CD8-positive, alpha-beta memory T cell (primary cell): Measurements from ENCODE around the gene ANKRD30A. TPM values are rescaled to one million over a fixed set of nuclear protein-coding genes. Genes with fewer than 3 reads are reported as not detected.
"Not testable (repeated sequence)": the region's sequence is repeated elsewhere in the genome, so short reads cannot be mapped to it uniquely, and the experiment has no call there.

Source experiments
- CTCF ChIA-PET: fragments of 350-600 bp; sonication (Branson Sonifier 250); formaldehyde crosslinking; loops from one replicate; lab custom pipeline; 2021; ENCODE audit warnings: antibody characterized with exemption; lab: Charles Lee
- POLR2A ChIA-PET: fragments of 350-600 bp; sonication (Branson Sonifier 250); formaldehyde crosslinking; loops from one replicate; lab custom pipeline; 2021; ENCODE audit warnings: antibody characterized with exemption; lab: Charles Lee
- DNase-seq, 5 donors: peaks; one replicate each; pipeline versions ENCODE4 v3.0.0 to v3.0.0-alpha.2; 2020 to 2022; ENCODE audit warnings: mixed read lengths in 1 of 5
- H3K27ac ChIP-seq: one replicate; pipeline ENCODE4 v1.7.0; 2013; ENCODE audit warnings: low read depth, mild to moderate bottlenecking, low read length, moderate library complexity
- H3K27me3 ChIP-seq: 2 replicates; pipeline ENCODE4 v1.7.0; 2013; ENCODE audit warnings: low read length, mild to moderate bottlenecking; ENCODE audit not compliant: insufficient read depth, poor library complexity, severe bottlenecking
- H3K36me3 ChIP-seq: 2 replicates; pipeline ENCODE4 v1.7.0; 2013; ENCODE audit warnings: mild to moderate bottlenecking, low read length, moderate library complexity; ENCODE audit not compliant: insufficient read depth
- H3K4me1 ChIP-seq: 2 replicates; pipeline ENCODE4 v1.7.0; 2013; ENCODE audit warnings: mild to moderate bottlenecking, low read length, moderate library complexity; ENCODE audit not compliant: insufficient read depth
- H3K4me3 ChIP-seq: 2 replicates; pipeline ENCODE4 v1.7.0; 2013; ENCODE audit warnings: mild to moderate bottlenecking, low read length
- H3K9me3 ChIP-seq: 2 replicates; pipeline ENCODE4 v1.7.0; 2013; ENCODE audit warnings: mild to moderate bottlenecking, low read length
- H3K27ac Mint-ChIP-seq, 8 donors: one replicate each; pipeline ENCODE4 v1.8.0; 2020 to 2021; ENCODE audit warnings: mixed read lengths in 8 of 8, mild to moderate bottlenecking in 6 of 8, inconsistent platforms in 3 of 8, moderate library complexity in 3 of 8
- H3K27me3 Mint-ChIP-seq, 2 donors: one replicate each; pipeline ENCODE4 v1.8.0; 2020 to 2021; ENCODE audit warnings: mixed read lengths in 2 of 2, mild to moderate bottlenecking in 1 of 2, moderate library complexity in 1 of 2
- H3K36me3 Mint-ChIP-seq, 3 donors: one replicate each; pipeline ENCODE4 v1.8.0; 2020 to 2021; ENCODE audit warnings: mixed read lengths in 3 of 3, inconsistent platforms in 1 of 3, mild to moderate bottlenecking in 1 of 3
- H3K4me1 Mint-ChIP-seq, 3 donors: one replicate each; pipeline ENCODE4 v1.8.0; 2020 to 2021; ENCODE audit warnings: mixed read lengths in 3 of 3, inconsistent platforms in 1 of 3, mild to moderate bottlenecking in 1 of 3
- H3K4me3 Mint-ChIP-seq, 7 donors: one replicate each; pipeline ENCODE4 v1.8.0; 2020 to 2021; ENCODE audit warnings: mixed read lengths in 7 of 7, mild to moderate bottlenecking in 6 of 7, moderate library complexity in 4 of 7, inconsistent platforms in 2 of 7
- H3K9me3 Mint-ChIP-seq, 5 donors: one replicate each; pipeline ENCODE4 v1.8.0; 2020 to 2022; ENCODE audit warnings: mixed read lengths in 5 of 5, mild to moderate bottlenecking in 3 of 5, moderate library complexity in 2 of 5, inconsistent platforms in 1 of 5
- polyA plus RNA-seq: library from polyadenylated mRNA; unstranded; fragments of 300-500 nt; fragmentation: Illumina TruSeq; gene quantifications from one replicate; pipeline ENCODE4 v1.2.3, GENCODE V29; 2021
- total RNA-seq, 2 experiments: library from RNA; stranded (reverse); gene quantifications; one replicate each; pipeline ENCODE4 v1.2.3, GENCODE V29; 2021

Gene ANKRD30A
- total and polyA plus RNA-seq, 3 experiments from 2014 or later, result not detected

GRCh38 chr10:37226524-37226923 is 101.1 kb downstream of the ANKRD30A start:
- H3K36me3 ChIP-seq, result no peaks in the 10 kb centered on the region
- H3K4me3 ChIP-seq, result no peak overlapping the region
- Mint-ChIP-seq H3K4me1 (no peaks in the 10 kb centered on the region), H3K27ac (no peak overlapping the region), H3K36me3 (no peaks in the 10 kb centered on the region), H3K9me3 (peaks cover 2 to 28% (median 3%) of the 10 kb centered on the region in 5 donors), H3K4me3 (no peak overlapping the region), H3K27me3 (no peaks in the 10 kb centered on the region)
- H3K4me1 ChIP-seq, result no peaks in the 10 kb centered on the region
- POLR2A ChIA-PET, result no interaction called here
- H3K27me3 ChIP-seq, result no peaks in the 10 kb centered on the region
- no peaks in the 10 kb centered on the region for H3K9me3 ChIP-seq
- CTCF ChIA-PET, result no interaction called here
- H3K27ac ChIP-seq, result no peak overlapping the region
- DNase-seq, result no peak

GRCh38 chr10:37234692-37235091 is 109.3 kb downstream of the ANKRD30A start:
- POLR2A ChIA-PET, result no interaction called here
- no peaks in the 10 kb centered on the region for H3K9me3 ChIP-seq
- no peaks in the 10 kb centered on the region for H3K27me3 ChIP-seq
- Mint-ChIP-seq H3K36me3 (no peaks in the 10 kb centered on the region), H3K4me1 (no peaks in the 10 kb centered on the region), H3K4me3 (no peak overlapping the region), H3K27me3 (no peaks in the 10 kb centered on the region), H3K27ac (no peak overlapping the region), H3K9me3 (peaks cover 0 to 42% (median 4%) of the 10 kb centered on the region in 5 donors)
- H3K4me1 ChIP-seq, result no peaks in the 10 kb centered on the region
- H3K27ac ChIP-seq, result no peak overlapping the region
- no peak overlapping the region for H3K4me3 ChIP-seq
- DNase-seq, result no peak
- CTCF ChIA-PET, result no interaction called here
- no peaks in the 10 kb centered on the region for H3K36me3 ChIP-seq

- Mint-ChIP-seq H3K36me3 (no peaks in the 10 kb centered on the region), H3K27ac (no peak overlapping the region), H3K4me3 (no peak overlapping the region), H3K9me3 (peaks cover 2 to 44% (median 7%) of the 10 kb centered on the region in 5 donors), H3K27me3 (no peaks in the 10 kb centered on the region), H3K4me1 (no peaks in the 10 kb centered on the region)
- ChIA-PET POLR2A (no interaction called here), CTCF (no interaction called here)
- Histone ChIP-seq H3K27me3 (no peaks in the 10 kb centered on the region), H3K9me3 (peaks cover 4% of the 10 kb centered on the region), H3K27ac (no peak overlapping the region), H3K36me3 (no peaks in the 10 kb centered on the region), H3K4me1 (no peaks in the 10 kb centered on the region), H3K4me3 (no peak overlapping the region)
- DNase-seq, result no peak
Observed at GRCh38 chr10:37236093-37236492, 110.7 kb downstream of the ANKRD30A start.

GRCh38 chr10:37240223-37240622 is 114.8 kb downstream of the ANKRD30A start:
- H3K27ac ChIP-seq, result no peak overlapping the region

GRCh38 chr10:37246637-37247036 is 121.2 kb downstream of the ANKRD30A start:
- POLR2A ChIA-PET, result no interaction called here
- Histone ChIP-seq H3K27me3 (no peaks in the 10 kb centered on the region), H3K4me1 (no peaks in the 10 kb centered on the region), H3K4me3 (no peak overlapping the region), H3K9me3 (peaks cover 5% of the 10 kb centered on the region), H3K27ac (no peak overlapping the region), H3K36me3 (no peaks in the 10 kb centered on the region)
- peaks cover 11 to 34% (median 16%) of the 10 kb centered on the region in 5 donors for H3K9me3 Mint-ChIP-seq
- no peaks in the 10 kb centered on the region for H3K36me3 Mint-ChIP-seq
- H3K4me3 Mint-ChIP-seq, result no peak overlapping the region
- DNase-seq, result no peak
- no peaks in the 10 kb centered on the region for H3K4me1 Mint-ChIP-seq
- H3K27ac Mint-ChIP-seq, result no peak overlapping the region
- CTCF ChIA-PET, result no interaction called here
- no peaks in the 10 kb centered on the region for H3K27me3 Mint-ChIP-seq

More at GRCh38 chr10:37240223-37240622, 114.8 kb downstream of the ANKRD30A start:
- ChIA-PET POLR2A (no interaction called here), CTCF (no interaction called here)
- Histone ChIP-seq H3K4me3 (no peak overlapping the region), H3K36me3 (no peaks in the 10 kb centered on the region), H3K9me3 (peaks cover 9% of the 10 kb centered on the region), H3K27me3 (no peaks in the 10 kb centered on the region), H3K4me1 (no peaks in the 10 kb centered on the region)
- no peaks in the 10 kb centered on the region for H3K27me3 Mint-ChIP-seq
- peaks cover 4 to 39% (median 12%) of the 10 kb centered on the region in 5 donors for H3K9me3 Mint-ChIP-seq
- no peak overlapping the region for H3K4me3 Mint-ChIP-seq
- no peak overlapping the region for H3K27ac Mint-ChIP-seq
- H3K4me1 Mint-ChIP-seq, result no peaks in the 10 kb centered on the region
- DNase-seq, result no peak
- H3K36me3 Mint-ChIP-seq, result no peaks in the 10 kb centered on the region

- H3K36me3 ChIP-seq, H3K4me1 Mint-ChIP-seq, H3K4me1 ChIP-seq, H3K4me3 ChIP-seq, POLR2A ChIA-PET, H3K27ac ChIP-seq, H3K27me3 ChIP-seq, H3K4me3 Mint-ChIP-seq, CTCF ChIA-PET, H3K36me3 Mint-ChIP-seq, H3K27me3 Mint-ChIP-seq, DNase-seq, H3K9me3 ChIP-seq, H3K27ac Mint-ChIP-seq: not testable (repeated sequence)
- H3K9me3 Mint-ChIP-seq, result peaks cover 4 to 28% (median 17%) of the 10 kb centered on the region in 5 donors
Observed at GRCh38 chr10:37255837-37256236, 130.4 kb downstream of the ANKRD30A start.

GRCh38 chr10:37263304-37263703 is 137.9 kb downstream of the ANKRD30A start:
- no peaks in the 10 kb centered on the region for H3K36me3 ChIP-seq
- ChIA-PET POLR2A (no interaction called here), CTCF (no interaction called here)
- no peaks in the 10 kb centered on the region for H3K27me3 Mint-ChIP-seq
- no peaks in the 10 kb centered on the region for H3K4me1 ChIP-seq
- no peak overlapping the region for H3K27ac Mint-ChIP-seq
- H3K4me1 Mint-ChIP-seq, result no peaks in the 10 kb centered on the region
- no peaks in the 10 kb centered on the region for H3K27me3 ChIP-seq
- no peak for DNase-seq
- no peaks in the 10 kb centered on the region for H3K36me3 Mint-ChIP-seq
- H3K4me3 ChIP-seq, result no peak overlapping the region
- peaks cover 4 to 30% (median 9%) of the 10 kb centered on the region in 5 donors for H3K9me3 Mint-ChIP-seq
- no peak overlapping the region for H3K27ac ChIP-seq
- H3K4me3 Mint-ChIP-seq, result no peak overlapping the region
- no peaks in the 10 kb centered on the region for H3K9me3 ChIP-seq

GRCh38 chr10:37268266-37268665 is 142.9 kb downstream of the ANKRD30A start:
- CTCF ChIA-PET, result no interaction called here

More at GRCh38 chr10:37268266-37268665, 142.9 kb downstream of the ANKRD30A start:
- H3K4me1 Mint-ChIP-seq, result no peaks in the 10 kb centered on the region
- H3K9me3 ChIP-seq, result no peaks in the 10 kb centered on the region
- no peaks in the 10 kb centered on the region for H3K27me3 ChIP-seq
- H3K4me3 Mint-ChIP-seq, result no peak overlapping the region
- no peaks in the 10 kb centered on the region for H3K4me1 ChIP-seq
- H3K27me3 Mint-ChIP-seq, result no peaks in the 10 kb centered on the region
- no peak overlapping the region for H3K4me3 ChIP-seq
- peaks cover 5 to 16% (median 8%) of the 10 kb centered on the region in 5 donors for H3K9me3 Mint-ChIP-seq
- H3K36me3 ChIP-seq, result no peaks in the 10 kb centered on the region
- POLR2A ChIA-PET, result no interaction called here
- no peaks in the 10 kb centered on the region for H3K36me3 Mint-ChIP-seq
- no peak overlapping the region for H3K27ac ChIP-seq
- no peak overlapping the region for H3K27ac Mint-ChIP-seq
- DNase-seq, result no peak
